ENCODE measurements around the gene JMJD8. TPM values are rescaled to one million over a fixed set of nuclear protein-coding genes. Genes with fewer than 3 reads are reported as not detected.

Gene JMJD8
- total and polyA plus RNA-seq, 10 of the 15 experiments (the other 5 are each of a cell fraction or from before 2014, with no cell fraction given) = 1.00 to 50.4 (median 30.7) TPM

GRCh38 chr16:648781-649589, 35.1 kb downstream of the JMJD8 start, which contains the start of gene WDR90 (continued):
- TF ChIP-seq BMI1 (IDR thresholded peaks at IDR 0.05; ENCODE audit: borderline replicate concordance) (peak; percentile 89), PRDM15 (CRISPR knock-in tag; IDR thresholded peaks at IDR 0.05) (no peak), ZNF217 (IDR thresholded peaks at IDR 0.05) (no peak), IRF3 (IDR thresholded peaks at IDR 0.05) (no peak), REST (IDR thresholded peaks at IDR 0.05; ENCODE audit: low read depth, low read length) (no peak), SMAD1 (IDR thresholded peaks at IDR 0.05; ENCODE audit: low read depth, partially characterized antibody) (no peak), RCOR1 (conservative IDR thresholded peaks at IDR 0.05; ENCODE audit: low read depth, low read length) (no peak), YBX1 (IDR thresholded peaks at IDR 0.05) (no peak), GATAD2B (conservative IDR thresholded peaks at IDR 0.05; ENCODE audit: low read depth) (peak; percentile 70; the same call in 1 of the 2 replicates), TAF1 (IDR thresholded peaks at IDR 0.05; ENCODE audit: borderline replicate concordance, low read depth, low read length) (peak; percentile 25; the same call in 1 of the 2 replicates), BCL3 (IDR thresholded peaks at IDR 0.05; ENCODE audit: borderline replicate concordance, insufficient read depth, low read depth, low read length, poor library complexity, severe bottlenecking) (no peak), NR2C1 (IDR thresholded peaks at IDR 0.05) (peak; percentile 41; the same call in 1 of the 2 replicates), SKIL (IDR thresholded peaks at IDR 0.05; ENCODE audit: low read depth, poor library complexity, severe bottlenecking) (no peak), ZZZ3 (IDR thresholded peaks at IDR 0.05; ENCODE audit: control insufficient read depth, insufficient read length, low read depth) (no peak), FOXK2 (IDR thresholded peaks at IDR 0.05) (no peak), KLF5 (IDR thresholded peaks at IDR 0.05; ENCODE audit: partially characterized antibody) (no peak), CHD4 (IDR thresholded peaks at IDR 0.05) (no peak)
